ENCODE results near the gene KDM4B. TPM values are rescaled to one million over a fixed set of nuclear protein-coding genes. Genes with fewer than 3 reads are reported as not detected.

Gene KDM4B
- total RNA-seq, 2 donors from 2014 or later = 27.8 to 38.5 TPM

DNA sequence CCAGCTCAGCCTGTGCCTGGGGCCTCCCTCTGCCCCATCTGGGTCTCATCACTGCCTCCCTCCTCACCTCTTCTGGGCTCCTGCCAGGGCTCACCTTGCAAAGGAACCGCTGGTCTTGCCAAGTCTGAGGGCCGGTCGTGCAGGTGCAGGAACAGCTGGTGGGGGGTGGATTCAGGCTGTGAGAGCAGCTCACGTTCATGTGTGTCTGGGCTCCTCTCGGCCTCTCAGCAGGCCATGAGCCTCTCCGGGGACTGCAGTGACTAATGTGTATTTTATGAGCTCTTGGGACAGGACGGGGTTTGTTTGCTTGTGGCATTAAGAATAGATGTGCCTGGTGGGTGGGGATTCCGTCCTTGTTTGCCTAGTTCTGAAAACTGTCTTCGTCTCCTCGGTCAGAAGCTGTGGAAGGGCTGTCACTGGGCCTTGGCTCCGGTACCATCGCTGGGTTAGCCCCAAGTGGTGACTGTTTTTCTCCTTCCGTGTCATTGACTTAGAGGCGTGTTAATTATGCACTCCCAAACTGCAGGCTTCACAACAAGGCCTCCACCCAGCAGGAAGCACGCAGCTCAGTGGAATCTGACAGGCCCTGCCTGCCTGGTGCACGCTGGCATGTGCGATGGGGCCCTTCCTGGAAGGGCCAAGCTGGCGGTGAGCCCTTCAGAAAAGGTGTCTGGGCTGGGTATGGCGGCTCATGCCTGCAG lies 77.6 kb downstream of the KDM4B start:
- TF ChIP-seq CTCF (conservative IDR thresholded peaks at IDR 0.05) = no peak
- no peak overlapping the region for H3K4me3 ChIP-seq (ENCODE audit: low read length)
- H3K36me3 ChIP-seq (ENCODE audit: control insufficient read depth, insufficient read depth, low read length) = peaks cover 4% of the 10 kb centered on the region
- DNase-seq = no peak
- Mint-ChIP-seq H3K9me3 (no peaks in the 10 kb centered on the region), H3K4me3 (no peak overlapping the region), H3K27ac (peak overlapping the region; percentile 85), H3K4me1 (peaks cover 19% of the 10 kb centered on the region), H3K36me3 (ENCODE audit: low read depth) (peaks cover 23% of the 10 kb centered on the region), H3K27me3 (ENCODE audit: insufficient read depth) (no peaks in the 10 kb centered on the region)
- peak overlapping the region; percentile 78 for H3K27ac ChIP-seq (ENCODE audit: low read depth, low read length)
- no peak overlapping the region for H3K9ac ChIP-seq (ENCODE audit: extremely low read depth, low read length, poor library complexity, severe bottlenecking)
- peaks cover 9% of the 10 kb centered on the region for H3K4me1 ChIP-seq (ENCODE audit: control insufficient read depth, insufficient read depth, low read length)
- H3K27me3 ChIP-seq (ENCODE audit: control insufficient read depth, insufficient read depth, low read length, poor library complexity, severe bottlenecking) = no peaks in the 10 kb centered on the region
- WGBS, 2 experiments (ENCODE audit: insufficient coverage in 1 of 2, insufficient read length in 1 of 2) = 66 to 78% methylated on average over 11 to 19 of the region's 19 CpGs
- no peaks in the 10 kb centered on the region for H3K9me3 ChIP-seq (ENCODE audit: control insufficient read depth, low read length)

DNA sequence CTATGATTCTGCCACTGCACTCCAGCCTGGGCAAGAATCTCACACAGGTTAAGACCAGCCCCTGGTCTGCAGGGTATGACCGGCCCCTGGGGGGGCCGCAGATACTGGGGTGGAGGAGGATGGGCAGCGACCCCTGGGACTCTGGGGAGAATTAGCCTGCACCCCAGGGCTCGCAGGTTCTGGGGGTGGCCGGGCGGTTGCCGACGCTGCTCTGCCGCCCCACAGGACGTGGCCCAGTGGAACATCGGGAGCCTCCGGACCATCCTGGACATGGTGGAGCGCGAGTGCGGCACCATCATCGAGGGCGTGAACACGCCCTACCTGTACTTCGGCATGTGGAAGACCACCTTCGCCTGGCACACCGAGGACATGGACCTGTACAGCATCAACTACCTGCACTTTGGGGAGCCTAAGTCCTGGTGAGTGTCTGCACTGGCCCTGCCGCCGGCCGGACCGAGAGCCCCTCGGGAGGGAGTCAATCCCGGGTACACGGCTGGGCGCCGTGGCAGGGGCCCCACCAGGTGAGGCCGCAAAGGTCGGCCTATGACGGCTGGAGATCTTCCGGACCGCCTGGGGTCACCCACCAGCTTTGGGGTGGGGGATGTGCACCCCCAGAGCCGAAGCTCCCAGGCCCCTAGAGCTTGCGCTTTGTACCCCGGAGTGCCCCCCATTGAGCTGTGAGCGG lies 78.5 kb downstream of the KDM4B start:
- Histone ChIP-seq H3K4me3 (ENCODE audit: low read length) (no peak overlapping the region), H3K36me3 (ENCODE audit: control insufficient read depth, insufficient read depth, low read length) (peaks cover 4% of the 10 kb centered on the region), H3K9ac (ENCODE audit: extremely low read depth, low read length, poor library complexity, severe bottlenecking) (no peak overlapping the region), H3K4me1 (ENCODE audit: control insufficient read depth, insufficient read depth, low read length) (peaks cover 9% of the 10 kb centered on the region), H3K27me3 (ENCODE audit: control insufficient read depth, insufficient read depth, low read length, poor library complexity, severe bottlenecking) (no peaks in the 10 kb centered on the region), H3K9me3 (ENCODE audit: control insufficient read depth, low read length) (no peaks in the 10 kb centered on the region), H3K27ac (ENCODE audit: low read depth, low read length) (no peak overlapping the region)
- H3K9me3 Mint-ChIP-seq = no peaks in the 10 kb centered on the region
- no peak for DNase-seq
- H3K4me1 Mint-ChIP-seq = peaks cover 19% of the 10 kb centered on the region
- WGBS, 2 experiments (ENCODE audit: insufficient coverage in 1 of 2, insufficient read length in 1 of 2) = 94 to 98% methylated on average over 25 to 39 of the region's 39 CpGs
- no peak for TF ChIP-seq CTCF (conservative IDR thresholded peaks at IDR 0.05)
- no peaks in the 10 kb centered on the region for H3K27me3 Mint-ChIP-seq (ENCODE audit: insufficient read depth)
- no peak overlapping the region for H3K4me3 Mint-ChIP-seq
- H3K27ac Mint-ChIP-seq = no peak overlapping the region
- peaks cover 18% of the 10 kb centered on the region for H3K36me3 Mint-ChIP-seq (ENCODE audit: low read depth)

DNA sequence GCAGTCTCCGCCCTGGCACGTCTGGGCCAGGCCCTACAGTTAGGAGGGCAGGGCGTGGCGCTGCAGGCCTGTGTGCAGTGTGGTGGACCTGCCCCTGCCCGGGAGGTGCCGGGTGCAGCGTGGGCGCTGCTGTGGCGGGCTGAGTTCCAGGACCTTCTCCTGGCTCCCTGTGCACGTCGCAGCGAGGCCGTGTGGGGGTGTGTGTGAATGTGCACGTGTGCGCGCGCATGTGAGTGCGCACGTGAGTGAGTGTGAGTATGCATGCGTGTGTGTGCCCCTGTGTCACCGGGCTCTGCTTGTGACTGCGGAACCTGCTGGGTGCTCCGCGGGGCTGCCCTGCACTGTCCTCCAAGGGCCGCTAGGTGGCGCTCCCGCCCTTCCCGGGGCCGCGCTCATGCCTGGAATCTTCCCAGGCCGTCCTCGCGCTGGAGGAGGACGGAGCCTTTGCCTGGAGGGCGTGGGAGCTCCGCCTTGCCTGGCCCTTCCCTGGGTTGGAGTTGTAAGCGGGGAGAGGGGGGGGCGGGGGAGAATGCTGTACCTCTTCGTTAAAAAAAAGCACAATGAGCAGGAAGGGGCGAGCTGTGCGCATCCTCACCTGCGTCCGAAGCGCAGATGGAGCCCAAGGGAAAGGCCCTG lies 79.3 kb downstream of the KDM4B start:
- TF ChIP-seq CTCF (conservative IDR thresholded peaks at IDR 0.05) = peak; percentile 96
- WGBS, 2 experiments (ENCODE audit: insufficient coverage in 1 of 2, insufficient read length in 1 of 2) = 37 to 42% methylated on average over 13 to 43 of the region's 44 CpGs
- Mint-ChIP-seq H3K27ac (peak overlapping the region; percentile 55), H3K4me3 (no peak overlapping the region), H3K9me3 (no peaks in the 10 kb centered on the region), H3K4me1 (peaks cover 19% of the 10 kb centered on the region), H3K27me3 (ENCODE audit: insufficient read depth) (no peaks in the 10 kb centered on the region), H3K36me3 (ENCODE audit: low read depth) (peaks cover 10% of the 10 kb centered on the region)
- Histone ChIP-seq H3K9me3 (ENCODE audit: control insufficient read depth, low read length) (no peaks in the 10 kb centered on the region), H3K27me3 (ENCODE audit: control insufficient read depth, insufficient read depth, low read length, poor library complexity, severe bottlenecking) (no peaks in the 10 kb centered on the region), H3K27ac (ENCODE audit: low read depth, low read length) (peak overlapping the region; percentile 3), H3K9ac (ENCODE audit: extremely low read depth, low read length, poor library complexity, severe bottlenecking) (no peak overlapping the region), H3K4me1 (ENCODE audit: control insufficient read depth, insufficient read depth, low read length) (peaks cover 9% of the 10 kb centered on the region), H3K4me3 (ENCODE audit: low read length) (no peak overlapping the region), H3K36me3 (ENCODE audit: control insufficient read depth, insufficient read depth, low read length) (peaks cover 4% of the 10 kb centered on the region)
- DNase-seq = peak; percentile 95
